GM12865 (cell line): ENCODE measurements around the gene CRHR2.

Source experiments
- DNase-seq: peaks from one replicate; pipeline ENCODE4 v3.0.0; 2010; ENCODE audit warnings: low read depth
- H3K4me3 ChIP-seq: 2 replicates; pipeline ENCODE4 v1.5.1; 2011; ENCODE audit warnings: mild to moderate bottlenecking, low read depth, low read length, control low read depth
- TF ChIP-seq, protein P1 (sequence below): IDR thresholded peaks from 2 replicates; pipeline ENCODE4 v1.5.1; 2011; ENCODE audit warnings: low read length, control low read depth, low read depth, inconsistent platforms; ENCODE audit not compliant: insufficient read depth; ENCODE audit errors: missing control alignments

The CRHR2 gene

DNA sequence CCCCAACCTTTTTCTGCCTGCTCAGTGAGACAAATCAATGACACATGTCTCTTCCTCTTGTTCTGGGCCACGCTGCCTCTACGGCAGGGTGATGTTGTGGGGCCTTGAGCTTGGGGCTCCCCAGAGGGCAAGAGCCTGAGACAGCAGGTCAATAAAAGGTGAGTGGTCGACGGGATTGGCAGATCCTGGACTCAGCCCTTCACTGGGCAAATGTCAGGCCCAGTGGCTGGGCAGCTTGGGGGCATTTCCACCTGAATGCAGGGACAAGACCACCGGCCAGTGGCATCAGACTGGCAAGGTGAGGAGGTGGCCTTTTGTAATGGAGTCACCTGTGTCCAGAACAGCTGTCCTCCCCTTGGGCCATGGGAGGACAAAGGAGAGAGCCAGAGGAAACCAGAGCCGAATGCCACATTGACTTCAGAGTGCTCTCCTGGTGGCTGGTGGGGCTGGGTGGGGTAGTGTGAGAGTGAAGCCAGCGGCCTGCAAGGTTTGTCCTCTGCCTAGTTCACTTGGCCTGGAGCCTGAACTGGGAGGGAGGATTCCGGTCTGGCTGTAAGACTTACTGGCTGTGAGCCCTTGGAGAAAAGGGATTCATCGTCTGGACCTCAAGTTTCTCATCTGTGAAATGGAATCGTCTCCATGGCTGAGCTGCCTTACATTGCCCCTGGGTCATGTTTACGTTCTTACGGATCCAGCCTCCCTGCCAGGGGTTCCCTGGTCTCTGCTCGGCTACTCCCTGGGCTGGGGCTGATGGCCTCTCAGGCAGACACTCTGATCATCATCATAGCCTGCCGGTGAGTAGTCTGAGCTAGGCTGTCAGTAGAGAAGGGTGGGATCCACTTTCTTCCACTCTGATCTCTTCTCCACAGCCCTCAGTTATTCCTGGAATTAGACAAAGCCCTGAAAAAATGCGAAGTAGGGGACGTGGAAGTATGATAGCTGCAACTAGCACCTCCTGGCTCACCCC is 25.4 kb upstream of the CRHR2 start:
- H3K4me3 ChIP-seq = no peak overlapping the region
- TF ChIP-seq, protein P1, sequence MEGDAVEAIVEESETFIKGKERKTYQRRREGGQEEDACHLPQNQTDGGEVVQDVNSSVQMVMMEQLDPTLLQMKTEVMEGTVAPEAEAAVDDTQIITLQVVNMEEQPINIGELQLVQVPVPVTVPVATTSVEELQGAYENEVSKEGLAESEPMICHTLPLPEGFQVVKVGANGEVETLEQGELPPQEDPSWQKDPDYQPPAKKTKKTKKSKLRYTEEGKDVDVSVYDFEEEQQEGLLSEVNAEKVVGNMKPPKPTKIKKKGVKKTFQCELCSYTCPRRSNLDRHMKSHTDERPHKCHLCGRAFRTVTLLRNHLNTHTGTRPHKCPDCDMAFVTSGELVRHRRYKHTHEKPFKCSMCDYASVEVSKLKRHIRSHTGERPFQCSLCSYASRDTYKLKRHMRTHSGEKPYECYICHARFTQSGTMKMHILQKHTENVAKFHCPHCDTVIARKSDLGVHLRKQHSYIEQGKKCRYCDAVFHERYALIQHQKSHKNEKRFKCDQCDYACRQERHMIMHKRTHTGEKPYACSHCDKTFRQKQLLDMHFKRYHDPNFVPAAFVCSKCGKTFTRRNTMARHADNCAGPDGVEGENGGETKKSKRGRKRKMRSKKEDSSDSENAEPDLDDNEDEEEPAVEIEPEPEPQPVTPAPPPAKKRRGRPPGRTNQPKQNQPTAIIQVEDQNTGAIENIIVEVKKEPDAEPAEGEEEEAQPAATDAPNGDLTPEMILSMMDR = no peak
- DNase-seq = no peak

- DNase-seq = no peak
- H3K4me3 ChIP-seq = no peak overlapping the region
- TF ChIP-seq, protein P1 = no peak
These were observed 24.7 kb upstream of the CRHR2 start for GRCh38 chr7:30706908-30707307.

GRCh38 chr7:30706316-30706715 is 24.1 kb upstream of the CRHR2 start:
- DNase-seq = no peak
- H3K4me3 ChIP-seq = no peak overlapping the region
- TF ChIP-seq, protein P1 = no peak

- no peak overlapping the region for H3K4me3 ChIP-seq
- TF ChIP-seq, protein P1 = no peak
- DNase-seq = no peak
These were observed 23.3 kb upstream of the CRHR2 start for GRCh38 chr7:30705596-30705995.

DNA sequence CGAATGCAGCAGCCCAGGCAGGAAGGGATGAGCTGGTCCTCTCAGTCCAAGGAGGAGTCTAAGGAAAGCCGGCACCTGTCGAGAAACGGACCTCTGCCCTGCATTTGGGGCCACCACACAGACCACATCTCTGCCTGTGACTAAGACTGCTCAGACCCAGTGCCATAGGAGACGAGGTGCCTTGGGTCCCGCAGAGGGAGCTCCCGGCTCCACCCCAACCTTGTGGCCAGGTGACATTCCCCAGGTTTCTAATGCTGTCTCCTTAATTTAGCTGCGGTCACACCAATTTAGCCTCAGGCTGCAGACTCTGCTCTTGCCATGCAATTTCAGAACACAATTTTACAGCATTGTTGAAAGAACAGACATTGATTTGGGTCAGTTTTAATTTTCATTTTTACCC is 22.8 kb upstream of the CRHR2 start:
- no peak for DNase-seq
- H3K4me3 ChIP-seq = no peak overlapping the region
- TF ChIP-seq, protein P1 = no peak

DNA sequence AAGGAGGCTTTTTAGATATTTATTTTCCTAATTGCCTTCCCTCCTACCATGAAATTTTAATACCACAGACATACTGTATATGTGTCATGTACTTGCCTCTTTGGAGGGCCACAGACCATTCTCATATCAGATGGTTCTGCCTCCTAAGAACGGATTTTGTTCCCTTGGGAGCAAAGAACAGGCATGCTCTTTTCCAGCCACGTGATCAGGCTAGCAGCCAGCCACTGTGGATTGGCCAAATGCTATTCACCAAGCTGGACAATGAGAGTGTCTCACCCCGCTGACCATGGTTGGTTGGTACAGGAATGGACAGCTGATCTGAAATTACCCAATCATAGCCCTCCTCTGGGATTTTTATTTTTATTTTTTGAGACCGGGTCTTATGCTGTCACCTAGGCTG is 21.5 kb upstream of the CRHR2 start:
- TF ChIP-seq, protein P1 = no peak
- no peak for DNase-seq
- H3K4me3 ChIP-seq = no peak overlapping the region
